ENCODE results near the gene HPS1.

Gene HPS1

DNA sequence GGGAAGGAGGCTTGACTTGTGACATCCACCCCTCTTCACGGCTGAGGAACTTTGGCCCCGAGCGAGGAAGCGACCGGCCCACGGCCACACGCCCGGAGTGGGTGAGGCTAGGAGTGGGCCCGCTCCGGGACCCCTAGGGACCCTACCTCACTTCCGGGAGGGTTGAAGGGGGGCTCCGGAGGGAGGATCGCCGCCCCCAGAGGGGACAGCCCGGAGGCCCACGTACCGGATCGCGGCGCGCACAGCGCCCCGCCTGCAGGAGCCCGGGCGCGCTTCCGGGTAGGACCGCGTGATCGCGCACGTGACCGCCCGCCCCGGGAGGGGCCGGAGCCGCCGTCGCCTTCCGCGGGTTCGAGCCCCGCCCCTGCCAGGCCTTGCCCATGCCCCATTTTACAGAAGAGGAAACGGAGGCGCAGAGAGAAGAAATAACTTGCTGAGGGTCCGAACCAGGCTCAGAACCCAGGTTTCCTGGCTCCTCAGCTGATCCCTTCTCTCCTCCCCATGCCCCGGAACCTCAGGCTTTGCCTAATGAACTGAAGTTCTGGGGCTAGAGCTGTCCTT is at the start of gene HPS1:
Gene HPS1, minus strand, starts transcription at position 275 of the 561 bp plus-strand sequence. CDS start 3,695 bp downstream, outside the sequence.
- peak; percentile 0 for DNase-seq

DNA sequence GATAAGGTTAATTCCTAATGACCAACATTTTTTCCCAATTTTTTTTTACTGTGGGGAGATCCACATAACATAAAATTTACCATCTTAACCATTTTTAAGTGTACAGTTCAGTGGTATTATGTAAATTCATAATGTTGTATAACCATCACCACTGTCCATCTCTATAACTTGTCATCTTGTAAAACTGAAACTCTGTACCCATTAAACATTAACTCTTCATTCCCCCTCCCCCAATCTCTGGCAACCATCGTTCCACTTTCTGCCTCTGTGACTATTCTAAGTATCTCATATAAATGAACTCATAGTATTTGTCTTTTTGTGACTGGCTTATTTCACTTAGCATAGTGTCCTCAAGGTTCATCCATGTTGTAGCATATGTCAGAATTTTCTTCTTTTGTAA is 46.0 kb upstream of the HPS1 start:
- DNase-seq = no peak

DNA sequence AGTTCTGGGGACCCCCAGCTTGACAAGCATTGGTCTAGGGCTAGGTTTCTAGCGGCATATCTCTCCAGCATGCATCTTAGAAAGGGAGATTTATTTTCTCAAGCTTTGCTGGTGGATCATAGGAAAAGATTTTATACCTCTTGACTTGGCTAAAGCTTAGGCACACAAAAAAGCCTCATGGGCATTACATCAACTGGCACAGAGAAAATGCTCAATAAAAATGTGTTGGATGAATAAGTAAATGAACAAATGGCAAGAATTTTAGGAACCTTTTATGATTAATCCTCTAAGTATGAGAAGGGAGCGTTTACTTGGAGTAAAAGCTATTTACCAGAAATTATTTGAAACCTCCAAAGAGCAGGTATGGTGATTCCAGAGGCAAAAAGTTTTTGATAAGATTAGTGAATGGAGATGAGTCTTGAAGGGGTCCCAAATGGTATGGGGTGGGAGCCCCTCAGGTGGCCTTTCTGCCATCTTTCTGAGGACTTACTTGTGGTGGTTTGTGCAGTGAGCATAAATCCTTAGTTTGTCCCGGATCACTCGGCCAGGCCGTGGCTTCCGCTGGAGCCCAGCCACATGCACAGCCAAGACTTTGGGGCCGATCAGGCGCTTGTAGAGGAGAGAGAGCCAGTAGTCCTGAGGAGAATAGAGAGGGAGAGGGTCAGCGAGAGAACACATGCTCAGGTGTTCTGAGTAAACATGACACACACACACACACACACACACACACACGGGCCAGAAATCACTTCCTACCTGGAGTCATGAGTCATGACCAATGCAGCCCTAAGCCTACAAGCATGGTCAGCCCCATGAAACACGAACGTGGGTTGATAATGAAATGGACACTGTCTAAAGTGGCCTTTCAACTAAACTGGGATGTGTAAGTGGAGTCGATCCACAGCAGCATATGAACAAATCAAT is 43.1 kb upstream of the HPS1 start:
- DNase-seq = no peak

DNA sequence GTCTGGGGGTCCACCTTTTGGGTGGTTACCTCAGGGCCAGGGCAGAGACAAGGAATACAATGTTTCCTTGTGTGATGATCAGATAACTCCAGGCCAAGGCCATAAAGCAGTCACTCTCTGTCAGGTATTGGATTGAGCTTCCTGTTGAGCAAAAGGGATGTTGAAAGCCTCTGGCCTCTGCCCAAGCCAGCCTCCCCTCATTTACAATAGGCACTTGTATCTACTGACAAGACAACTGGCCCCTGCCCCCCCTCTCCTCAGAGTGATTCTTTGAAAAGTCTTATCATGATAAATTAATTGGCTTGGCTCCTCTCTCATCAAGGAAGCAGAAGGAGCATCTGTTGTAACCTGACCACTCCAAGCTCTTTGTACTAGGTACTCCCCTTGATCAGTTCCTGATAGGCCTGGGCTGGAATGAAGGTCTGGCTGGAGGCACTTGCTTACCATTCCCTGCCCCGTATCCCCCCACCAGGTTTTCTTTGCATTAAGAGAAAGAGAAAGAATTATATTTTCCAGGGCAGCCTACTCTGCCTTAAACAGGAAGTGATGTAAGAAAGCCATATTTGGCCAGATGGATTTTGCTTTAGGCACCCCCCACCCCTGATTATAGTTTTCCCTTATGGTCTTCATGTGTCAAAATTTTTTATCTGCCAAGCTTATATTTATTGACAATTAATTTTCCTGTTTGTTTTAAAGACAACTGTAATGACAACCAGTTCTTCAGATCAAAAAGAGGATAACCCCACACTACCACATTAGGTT is 42.1 kb upstream of the HPS1 start:
- no peak for DNase-seq

DNA sequence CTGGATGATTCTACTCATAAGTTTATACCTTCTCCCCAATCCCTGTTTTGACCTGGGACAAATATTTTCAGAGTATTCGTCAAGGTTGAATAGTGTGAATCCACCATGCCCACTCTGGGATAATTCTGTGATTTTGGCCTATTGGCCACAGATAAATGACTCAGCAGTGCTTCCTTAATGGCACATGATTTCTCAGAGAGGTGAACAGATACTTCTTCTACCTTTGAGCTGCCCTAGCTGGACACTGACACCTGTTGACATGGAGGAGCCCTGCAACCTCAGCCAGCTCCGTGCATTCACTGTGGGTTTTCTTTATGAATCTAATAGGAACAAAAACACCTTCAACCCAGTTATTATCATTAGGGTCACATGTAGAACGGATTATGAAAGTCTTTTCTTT is 40.9 kb upstream of the HPS1 start:
- DNase-seq = no peak

DNA sequence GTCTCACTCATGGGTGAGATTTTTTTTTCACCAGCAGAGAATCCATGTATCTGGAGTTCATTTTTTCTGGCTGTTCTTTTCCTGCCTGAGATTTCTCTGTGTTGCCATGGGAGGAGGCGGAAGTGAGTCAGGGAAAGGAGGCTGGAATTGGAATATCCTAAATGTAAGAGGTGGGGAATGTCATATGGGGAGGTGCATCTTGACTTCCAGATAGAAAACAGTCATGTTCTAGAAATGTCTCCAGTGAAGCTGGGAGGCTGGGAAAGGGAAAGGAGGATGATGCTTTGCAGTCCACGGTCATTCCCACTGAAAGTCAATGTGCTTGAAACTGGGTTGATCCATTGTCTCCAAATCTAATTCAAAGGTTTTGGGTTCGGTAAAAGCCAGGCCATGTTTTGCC is 39.7 kb upstream of the HPS1 start:
- no peak for DNase-seq

DNA sequence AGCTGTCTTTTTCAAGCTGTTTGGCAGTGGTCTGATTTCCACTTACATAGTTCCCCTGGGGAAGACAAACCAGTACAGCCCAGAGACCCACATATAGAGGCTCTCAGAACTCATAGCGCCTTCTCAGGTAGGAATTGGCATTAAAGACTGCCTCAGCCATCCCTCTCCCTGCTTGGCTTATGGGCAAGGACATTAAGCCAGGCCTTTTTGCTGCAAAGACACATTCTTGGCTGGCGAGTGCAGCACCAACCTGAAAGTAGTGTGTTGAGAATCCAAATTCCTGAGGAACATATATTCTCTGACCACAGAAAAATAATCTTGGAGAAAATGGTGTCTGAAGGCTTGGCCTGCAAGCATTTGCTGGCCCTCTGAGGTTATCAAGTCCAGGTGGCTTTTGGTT is 39.2 kb upstream of the HPS1 start:
- no peak for DNase-seq

DNA sequence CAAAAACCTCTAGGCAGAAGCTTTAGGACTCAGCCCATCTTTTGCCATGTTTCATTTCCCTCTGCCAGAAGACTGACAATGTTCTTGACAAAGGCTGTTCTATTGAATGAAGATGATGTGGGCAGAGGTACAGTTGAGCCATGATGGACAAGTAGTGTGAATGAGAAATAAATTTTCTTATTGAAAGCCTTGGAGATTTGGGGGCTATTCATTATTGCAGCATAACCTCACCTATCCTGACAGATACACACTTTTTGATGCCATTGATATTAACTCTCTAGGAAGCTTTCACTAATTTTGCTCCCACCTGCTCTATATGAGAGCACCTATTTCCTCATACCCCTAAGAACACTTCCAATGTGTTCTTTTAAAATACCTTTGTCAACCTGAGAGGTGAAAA is 36.9 kb upstream of the HPS1 start:
- no peak for DNase-seq

DNA sequence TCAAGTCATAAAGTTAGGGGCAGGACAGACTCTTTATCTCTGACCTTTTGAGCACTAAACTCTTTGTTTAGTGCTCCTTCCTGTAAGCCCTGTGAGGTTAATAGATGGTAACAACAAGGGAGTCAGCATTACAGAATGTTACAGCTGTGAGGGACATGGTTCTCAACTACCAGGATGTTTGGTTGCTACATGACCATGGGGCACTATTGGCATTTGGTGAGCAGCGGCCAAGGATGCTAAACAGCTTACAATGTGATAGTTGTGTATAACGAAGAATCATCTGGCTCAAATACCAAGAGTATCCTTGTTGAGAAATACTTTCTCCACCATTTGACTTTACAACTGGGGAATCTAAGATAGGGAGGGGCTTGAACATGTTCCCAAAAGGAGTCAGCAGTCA is 35.4 kb upstream of the HPS1 start:
- DNase-seq = no peak

DNA sequence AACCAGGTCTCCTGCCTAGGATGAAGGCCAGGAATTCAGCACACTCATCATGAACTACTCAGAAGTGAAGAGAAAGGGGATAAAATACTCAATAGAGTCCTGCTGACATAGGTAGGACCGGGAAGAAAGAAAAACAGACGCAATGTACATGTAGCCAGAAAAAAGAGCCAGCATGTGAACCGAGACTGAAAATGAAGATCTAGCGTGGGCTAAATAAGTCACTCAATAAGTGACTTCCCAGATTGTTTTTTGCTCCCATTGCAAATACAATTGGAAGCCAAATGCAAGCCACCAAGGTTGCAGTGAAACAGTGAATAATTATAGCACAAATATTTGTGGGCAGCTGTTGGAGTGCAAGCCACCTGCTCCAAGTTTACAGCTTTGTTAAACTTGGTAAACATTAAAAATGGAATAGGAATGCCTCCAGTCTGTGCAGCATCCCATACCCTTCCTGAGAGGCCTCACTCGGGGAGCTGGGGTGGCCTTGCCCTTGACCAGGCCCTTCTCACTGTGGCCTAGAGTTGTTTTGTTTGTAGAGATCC is 34.7 kb upstream of the HPS1 start:
- no peak for DNase-seq

DNA sequence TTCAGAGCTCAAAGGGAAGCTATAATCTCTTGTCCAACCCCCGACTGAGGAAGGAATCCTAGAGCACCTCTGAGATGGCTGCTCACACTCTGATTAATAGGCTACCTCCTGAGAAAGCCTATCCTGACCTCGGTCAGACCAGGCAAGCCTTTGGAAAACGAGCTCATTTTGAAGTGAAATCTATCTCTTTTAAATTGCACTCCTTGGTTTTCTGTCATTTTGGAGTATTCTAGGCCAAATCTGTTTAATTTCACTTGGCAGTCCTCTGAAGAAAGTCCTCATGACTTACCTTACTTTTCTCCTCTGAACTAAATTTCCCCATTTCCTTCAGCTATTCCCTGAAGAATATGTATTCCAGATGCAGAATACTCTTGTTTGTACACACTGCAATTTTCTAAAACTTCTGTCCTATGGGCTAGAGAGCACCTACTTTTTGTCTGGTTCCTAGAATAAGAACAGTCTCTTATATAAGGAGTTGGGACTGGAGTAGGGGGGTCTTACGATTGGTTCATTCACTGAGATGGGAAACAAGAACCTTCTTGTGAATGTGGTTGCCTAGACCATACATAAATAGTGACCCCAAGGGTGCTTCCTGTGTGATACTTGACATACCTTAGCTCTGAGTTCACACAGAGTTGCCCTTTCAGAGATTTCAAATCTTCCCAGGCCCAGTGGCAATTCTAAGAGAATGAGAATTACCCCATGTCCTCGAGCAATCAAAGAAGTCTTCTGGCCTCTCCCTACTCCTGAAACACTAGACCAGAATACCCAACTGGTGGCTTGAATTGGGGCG is 31.9 kb upstream of the HPS1 start:
- DNase-seq = no peak

DNA sequence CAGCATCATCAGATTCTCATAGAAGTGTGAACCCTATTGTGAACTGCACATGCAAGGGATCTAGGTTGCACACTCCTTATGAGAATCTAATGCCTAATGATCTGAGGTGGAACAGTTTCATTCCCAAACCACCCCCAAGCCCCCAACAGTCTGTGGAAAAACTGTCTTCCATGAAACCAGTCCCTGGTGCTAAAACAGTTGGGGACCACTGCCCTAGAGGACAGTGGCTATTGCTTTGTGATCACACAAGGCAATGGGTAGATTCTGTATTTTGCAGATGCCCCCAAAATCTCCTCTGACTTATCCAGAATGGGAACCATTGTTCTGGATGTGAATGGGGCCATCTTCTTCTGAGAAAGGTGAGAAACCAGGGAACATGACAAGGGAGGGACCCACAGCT is 31.1 kb upstream of the HPS1 start:
- no peak for DNase-seq

DNA sequence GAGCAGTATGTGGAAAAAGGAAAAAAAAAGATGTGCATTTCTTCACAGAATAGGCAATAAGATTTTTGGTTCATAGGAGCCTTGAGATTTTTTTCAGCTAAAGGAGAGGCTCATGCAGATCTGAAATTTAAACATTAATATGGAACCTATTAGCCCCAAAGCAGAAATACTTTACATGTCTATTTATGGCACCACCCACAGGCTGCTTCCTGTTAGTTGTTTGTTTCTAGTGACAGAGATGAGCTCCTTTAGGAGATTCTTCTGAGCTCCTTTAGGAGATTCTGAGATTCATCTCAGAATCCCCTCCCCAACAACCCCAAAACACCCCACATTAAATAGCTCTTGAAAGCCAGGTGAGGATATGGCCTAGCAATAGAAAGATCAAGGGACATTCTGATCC is 27.9 kb upstream of the HPS1 start:
- no peak for DNase-seq

DNA sequence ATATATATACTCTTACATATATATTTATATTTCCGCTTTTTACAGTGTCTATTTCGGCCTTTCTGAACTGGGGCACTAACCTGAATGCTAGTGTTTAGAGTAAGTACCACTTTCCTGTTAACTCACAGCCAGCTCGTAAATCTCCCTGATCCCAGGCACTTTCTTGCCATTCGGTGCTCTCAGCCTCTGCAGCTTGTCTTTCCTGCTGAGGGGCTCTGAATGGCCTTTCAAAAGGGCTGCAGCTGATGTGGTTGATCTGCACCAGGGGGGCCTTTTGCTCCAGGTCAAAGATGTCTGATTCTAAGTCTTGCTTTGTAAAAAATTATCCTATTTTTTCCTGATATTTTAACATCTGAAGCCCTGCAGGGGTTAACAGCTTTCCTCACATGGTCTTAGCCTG is 25.5 kb upstream of the HPS1 start:
- no peak for DNase-seq

DNA sequence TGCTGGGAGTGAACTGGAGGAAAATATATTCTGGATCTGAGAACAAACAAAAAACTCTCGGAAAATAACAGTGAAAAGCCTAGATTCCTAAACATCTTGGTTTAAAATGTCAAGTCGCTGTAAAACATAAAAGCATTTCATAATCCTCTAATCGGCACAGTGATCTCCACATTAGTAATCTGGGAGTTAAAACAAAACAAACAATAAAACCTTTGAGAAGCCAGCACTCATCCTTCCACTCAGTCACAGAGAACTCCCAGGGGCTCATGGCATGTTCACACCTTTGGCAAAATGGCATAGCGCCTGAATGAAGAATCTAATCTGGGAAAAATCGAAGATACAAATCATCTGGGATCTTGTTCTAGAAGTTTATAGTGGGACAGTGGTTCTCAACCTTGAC is 24.1 kb upstream of the HPS1 start:
- DNase-seq = no peak

DNA sequence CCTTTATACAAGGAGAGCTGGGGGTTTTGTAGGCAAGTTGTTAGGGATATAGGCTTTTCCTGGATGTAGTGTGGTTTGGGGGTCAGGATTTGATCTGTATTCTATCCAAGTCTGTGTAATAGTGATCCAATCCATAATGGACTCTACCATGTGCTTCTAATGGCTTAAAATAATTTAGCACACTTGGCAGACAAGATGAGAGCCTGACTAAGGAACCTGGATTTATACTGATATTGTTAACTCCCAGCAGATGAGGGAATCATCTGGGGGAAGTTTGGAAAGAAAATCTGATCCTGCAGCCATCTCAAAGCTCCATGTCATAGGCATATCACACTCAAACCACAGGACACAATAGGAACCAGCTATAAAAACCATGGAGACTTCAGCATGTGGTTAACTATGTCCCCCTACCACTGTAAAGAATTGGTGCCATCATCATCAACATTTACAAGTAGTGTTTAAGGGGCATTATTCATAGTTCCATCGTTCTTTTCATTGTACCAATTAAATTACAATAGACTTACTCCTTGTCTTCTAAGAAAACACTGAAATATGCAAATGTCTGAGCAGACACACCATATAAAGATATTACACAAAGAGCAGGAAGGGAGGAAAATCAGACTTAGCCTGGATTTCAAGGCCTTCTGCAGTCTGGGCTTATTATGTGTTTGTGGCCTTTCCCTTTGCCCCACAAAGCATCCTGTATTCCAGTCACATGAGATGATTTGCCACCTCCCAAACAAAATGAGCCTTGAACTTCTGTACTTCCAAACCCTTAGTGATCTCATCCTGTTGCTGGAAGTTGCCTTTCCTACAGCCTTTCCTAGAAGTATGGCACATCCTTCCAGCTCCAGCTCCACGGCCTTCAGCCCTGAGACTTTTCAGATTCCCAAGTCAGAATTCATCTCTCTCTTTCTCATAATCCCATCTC is 22.5 kb upstream of the HPS1 start:
- no peak for DNase-seq

DNA sequence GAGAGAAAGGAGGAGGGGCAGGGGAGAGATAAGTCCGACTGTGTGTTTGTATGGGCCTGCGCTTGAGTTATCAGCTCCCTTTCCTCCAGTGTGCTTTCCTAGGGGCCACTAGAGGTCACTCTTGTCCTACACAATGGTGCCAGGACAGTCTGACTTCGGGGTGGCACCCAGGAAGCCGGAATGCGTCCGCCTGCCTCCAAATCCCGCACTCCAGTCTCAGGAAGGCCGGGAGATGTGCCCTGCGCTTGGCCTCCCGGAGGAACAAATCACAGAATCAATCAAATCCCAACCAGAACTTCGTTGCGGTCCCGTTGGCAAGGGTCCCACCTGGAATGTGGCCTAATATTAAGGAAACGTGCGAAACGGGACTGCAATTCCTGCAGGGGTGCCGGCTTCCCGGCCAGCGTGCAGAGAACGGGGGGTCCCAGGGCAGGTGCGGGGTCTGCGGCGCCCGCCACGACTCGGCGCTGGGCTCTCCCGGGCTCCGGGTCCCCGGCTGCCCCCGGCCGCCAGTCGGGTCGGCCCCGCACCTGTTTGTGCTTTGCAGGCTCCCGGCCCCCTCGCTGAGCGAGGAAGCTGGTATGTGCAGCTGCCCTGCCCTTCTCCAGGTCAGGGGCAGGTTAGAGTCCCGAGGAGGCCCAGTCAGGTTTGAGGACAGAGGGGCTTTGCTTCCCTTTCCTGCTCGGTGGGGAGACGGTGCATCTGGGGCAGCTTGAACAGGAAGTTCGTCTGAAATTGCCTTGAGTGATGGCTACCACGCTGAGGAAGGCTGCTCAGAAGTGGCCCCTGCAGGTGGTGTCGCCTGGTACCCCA is 21.0 kb upstream of the HPS1 start:
- peak; percentile 40 for DNase-seq

DNA sequence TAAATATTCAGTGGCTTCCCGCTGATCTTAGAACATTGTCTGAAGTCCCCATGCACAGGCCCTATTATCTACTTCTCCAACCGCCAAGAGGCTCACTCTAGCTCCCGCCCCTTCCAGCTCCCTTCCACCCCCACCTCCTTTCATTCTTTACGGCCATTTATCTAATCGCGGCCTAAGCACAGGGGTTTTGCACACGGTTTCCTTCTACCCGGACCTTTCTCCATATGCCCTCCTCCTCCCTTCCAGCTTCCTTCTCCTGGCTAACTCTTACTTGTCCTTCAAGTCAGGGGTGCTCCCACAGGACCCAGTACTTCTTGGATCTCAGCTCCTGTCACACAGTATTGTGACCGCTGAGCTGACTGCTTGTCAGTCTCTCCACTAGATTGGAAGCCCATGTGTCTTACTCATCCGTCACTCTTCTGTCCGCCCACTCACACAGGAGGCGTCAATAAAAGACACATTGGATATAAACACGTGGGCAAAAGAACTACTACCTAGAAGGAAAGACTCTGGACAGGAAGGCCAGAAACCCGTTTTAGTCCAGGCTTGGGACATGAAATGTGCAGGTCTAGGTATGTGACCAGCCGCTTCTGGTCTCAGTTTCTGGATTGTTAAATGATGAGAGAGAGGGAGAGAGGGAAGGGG is 20.2 kb upstream of the HPS1 start:
- no peak for DNase-seq

DNA sequence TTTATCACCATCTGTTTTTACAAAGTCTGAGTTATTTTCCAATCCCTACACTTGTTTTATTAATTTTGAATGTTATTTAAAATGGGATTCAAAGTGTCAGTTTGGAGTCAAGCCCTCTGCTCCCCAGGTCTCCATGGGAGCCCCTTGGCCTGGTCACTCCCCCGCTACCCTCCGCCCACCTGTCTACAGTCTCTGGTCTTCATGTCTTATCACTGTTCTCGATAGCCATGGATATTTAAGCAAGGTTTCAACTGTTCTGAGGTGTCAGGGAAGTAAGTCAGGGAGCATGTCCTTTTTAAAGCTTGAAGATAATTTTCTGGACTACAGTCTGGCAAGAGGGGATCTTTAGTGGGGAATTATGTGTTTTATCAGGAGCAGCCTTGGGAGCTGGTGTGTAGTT is 19.1 kb upstream of the HPS1 start:
- DNase-seq = no peak
